G401 (cell line): ENCODE measurements around the gene IL17RD. TPM values are rescaled to one million over a fixed set of nuclear protein-coding genes. Genes with fewer than 3 reads are reported as not detected.

Experiments
- DNase-seq: peaks from one replicate; pipeline ENCODE4 v3.0.0-alpha.2; 2015; ENCODE audit warnings: low spot score
- in situ Hi-C: cut with HindIII; loops from 2 replicates; pipeline ENCODE4 v1.10.0; 2016; ENCODE audit warnings: low sequenced_read_pairs, mixed read lengths
- total RNA-seq: library from RNA; depleted of rRNA; stranded (reverse); fragments of >200 nt; shearing (Covaris generic); gene quantifications from 2 replicates; pipeline ENCODE4 v1.2.3, GENCODE V29; 2014

The IL17RD gene
- total RNA-seq, 1 experiment from 2014 or later: 48.2 TPM

- in situ Hi-C loops: no loop called here
Measured at GRCh38 chr3:57078635-57079473, 86.3 kb downstream of the IL17RD start.

GRCh38 chr3:57078344-57078634 lies 86.9 kb downstream of the IL17RD start:
- in situ Hi-C loops: no loop called here
- DNase-seq: no peak

More at GRCh38 chr3:57078635-57079473, 86.3 kb downstream of the IL17RD start:
- no peak for DNase-seq

DNA sequence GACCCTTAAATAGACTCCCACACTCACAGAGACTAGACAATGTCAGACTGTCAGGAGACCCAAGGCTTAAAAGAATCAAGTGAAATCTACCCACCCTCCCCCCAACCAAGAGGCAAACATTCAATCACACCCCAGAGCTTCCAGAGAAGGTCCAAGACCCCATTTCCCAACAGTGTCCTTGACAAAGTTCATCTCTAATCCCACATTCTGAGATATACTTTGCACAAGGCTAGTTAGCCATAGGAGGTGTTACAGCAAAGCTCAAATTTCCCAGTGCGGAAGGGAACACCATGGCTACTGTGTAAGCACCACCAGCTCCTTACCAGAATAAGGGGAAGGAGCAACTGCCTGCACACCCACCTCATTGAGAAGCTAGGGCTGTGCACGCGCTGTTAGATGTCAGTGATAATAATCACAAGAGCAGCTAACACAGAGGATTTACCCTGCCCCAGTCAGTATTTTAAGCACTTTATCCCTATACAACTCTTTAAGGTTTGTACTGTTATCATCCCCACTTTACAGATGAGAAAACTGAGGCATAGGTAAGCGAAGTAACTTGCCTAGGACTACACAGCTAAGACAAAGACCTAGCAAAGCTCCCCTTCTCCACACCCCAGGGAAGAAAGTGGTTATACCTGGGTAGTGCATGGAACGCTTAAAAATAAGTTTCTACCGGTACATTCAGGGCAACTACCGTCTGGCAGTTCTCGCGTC lies 87.4 kb downstream of the IL17RD start:
- in situ Hi-C loops: no loop called here
- DNase-seq: no peak

DNA sequence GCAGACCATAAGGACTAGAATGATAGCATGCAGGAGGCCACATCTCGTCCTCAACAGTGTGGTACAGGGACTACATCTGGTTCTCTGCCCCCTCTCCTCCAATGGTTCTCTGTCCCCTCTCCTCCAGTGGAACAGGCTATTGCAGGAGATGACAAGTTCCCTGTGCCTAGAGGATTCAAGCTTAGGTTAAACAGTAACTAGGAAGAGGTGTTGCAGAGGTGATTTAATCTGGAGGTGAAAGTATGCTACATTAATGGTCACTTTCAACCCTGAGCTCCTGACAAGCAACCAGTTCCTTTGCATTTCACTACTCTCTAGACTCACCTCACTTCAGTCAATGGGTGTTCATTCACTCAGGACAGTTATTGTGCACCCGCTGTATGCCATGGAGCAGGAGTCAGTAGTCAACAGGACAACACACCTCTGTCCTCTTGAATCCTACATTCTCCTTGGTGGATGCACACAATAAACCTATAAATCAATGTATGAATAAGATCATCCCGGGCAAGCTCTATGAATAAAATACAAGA lies 88.7 kb downstream of the IL17RD start:
- in situ Hi-C loops: no loop called here
- no peak for DNase-seq

GRCh38 chr3:57074135-57074534 lies 91.0 kb downstream of the IL17RD start:
- no peak for DNase-seq
- in situ Hi-C loops: no loop called here

- DNase-seq: no peak
- in situ Hi-C loops: no loop called here
Measured at GRCh38 chr3:57073628-57074027, 91.5 kb downstream of the IL17RD start.

GRCh38 chr3:57069503-57069902 lies 95.7 kb downstream of the IL17RD start:
- DNase-seq: no peak
- in situ Hi-C loops: no loop called here

GRCh38 chr3:57068437-57069089 lies 96.6 kb downstream of the IL17RD start:
- in situ Hi-C loops: no loop called here
- no peak for DNase-seq

- in situ Hi-C loops: no loop called here
- DNase-seq: no peak
Measured at GRCh38 chr3:57066471-57066870, 98.7 kb downstream of the IL17RD start.

GRCh38 chr3:57065588-57065987 lies 99.6 kb downstream of the IL17RD start:
- in situ Hi-C loops: no loop called here
- DNase-seq: no peak

- in situ Hi-C loops: no loop called here
- DNase-seq: no peak
Measured at GRCh38 chr3:57064572-57064971, 100.6 kb downstream of the IL17RD start.

GRCh38 chr3:57064001-57064400 lies 101.2 kb downstream of the IL17RD start:
- in situ Hi-C loops: no loop called here
- DNase-seq: no peak

DNA sequence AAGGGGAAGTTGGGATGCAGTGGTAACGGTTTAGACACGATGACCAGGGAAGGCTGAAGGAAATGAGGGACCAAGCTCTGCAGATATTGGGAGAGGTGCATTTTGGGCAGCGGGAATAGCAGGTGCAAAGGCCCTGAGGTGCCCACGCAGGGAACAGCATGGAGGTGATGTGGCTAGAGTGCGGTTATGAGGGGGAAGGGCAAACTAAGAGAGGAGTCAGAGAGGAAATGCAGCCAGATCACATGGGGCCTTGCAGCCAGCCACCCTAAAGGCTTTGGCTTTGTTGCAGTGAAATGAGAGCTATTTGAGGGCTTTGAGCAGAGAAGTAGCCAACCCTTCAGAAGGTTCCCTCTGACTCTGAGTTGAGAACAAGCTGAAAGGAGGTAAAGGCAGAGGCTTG lies 102.1 kb downstream of the IL17RD start:
- in situ Hi-C loops: no loop called here
- no peak for DNase-seq

- no peak for DNase-seq
- in situ Hi-C loops: no loop called here
Measured at GRCh38 chr3:57062101-57062631, 103.0 kb downstream of the IL17RD start.

- in situ Hi-C loops: no loop called here
- DNase-seq: no peak
Measured at GRCh38 chr3:57061556-57061955, 103.6 kb downstream of the IL17RD start.

- no peak for DNase-seq
- in situ Hi-C loops: no loop called here
Measured at GRCh38 chr3:57060089-57060821, 104.9 kb downstream of the IL17RD start, which contains the start of gene SPATA12. SPATA12 (plus strand) TSS chr3:57060664; CDS start chr3:57073695, 13,031 bp downstream.

GRCh38 chr3:57059411-57059810 lies 105.7 kb downstream of the IL17RD start:
- in situ Hi-C loops: no loop called here
- no peak for DNase-seq

GRCh38 chr3:57057351-57057750 lies 107.8 kb downstream of the IL17RD start:
- no peak for DNase-seq
- in situ Hi-C loops: no loop called here

DNA sequence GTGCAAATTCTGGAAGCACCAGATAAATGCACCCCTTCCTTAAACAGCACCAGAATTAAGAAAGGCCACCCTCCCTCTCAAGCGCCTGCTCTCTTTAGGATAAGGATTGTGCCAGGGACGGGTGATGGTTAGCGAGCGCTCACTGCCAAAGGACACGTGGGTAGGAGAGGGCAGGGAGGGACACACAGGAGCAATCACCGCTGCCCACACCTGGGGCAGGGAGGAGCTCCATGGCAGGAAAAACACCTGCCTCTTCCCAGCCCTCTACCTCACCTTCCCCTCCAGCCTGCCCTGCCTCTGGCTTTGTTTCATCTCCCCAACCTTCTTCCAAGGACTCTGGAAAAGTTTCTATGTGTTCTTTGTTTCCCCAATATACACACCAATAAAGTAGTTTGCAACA lies 112.0 kb downstream of the IL17RD start:
- DNase-seq: no peak
- in situ Hi-C loops: no loop called here
